Fibroblast of lung (primary cell): Measurements from ENCODE around the gene LY6G6C. TPM values are rescaled to one million over a fixed set of nuclear protein-coding genes. Genes with fewer than 3 reads are reported as not detected.

Experiments used
- DNase-seq, 2 donors: peaks; one replicate each; pipeline versions ENCODE4 v3.0.0 to v3.0.0-alpha.2; 2010; ENCODE audit warnings: low read depth in 2 of 2
- H2AFZ ChIP-seq: 2 replicates; pipeline ENCODE4 v1.5.1; 2012; ENCODE audit warnings: low read length, control low read depth, inconsistent platforms
- H3K27ac ChIP-seq: 2 replicates; pipeline ENCODE4 v1.5.1; 2011; ENCODE audit warnings: low read length, control low read depth; ENCODE audit not compliant: insufficient read depth
- H3K27me3 ChIP-seq: 2 replicates; pipeline ENCODE4 v1.5.1; 2011; ENCODE audit warnings: mild to moderate bottlenecking, low read length; ENCODE audit not compliant: control insufficient read depth, insufficient read depth
- H3K36me3 ChIP-seq: 2 replicates; pipeline ENCODE4 v1.5.1; 2011; ENCODE audit warnings: low read length; ENCODE audit not compliant: control insufficient read depth, insufficient read depth
- H3K4me1 ChIP-seq: 2 replicates; pipeline ENCODE4 v1.5.1; 2011; ENCODE audit warnings: low read length; ENCODE audit not compliant: control insufficient read depth, insufficient read depth; ENCODE audit errors: extremely low read depth
- H3K4me2 ChIP-seq: 2 replicates; pipeline ENCODE4 v1.5.1; 2011; ENCODE audit warnings: low read length, control low read depth; ENCODE audit not compliant: insufficient read depth; ENCODE audit errors: extremely low read depth
- H3K4me3 ChIP-seq, 4 experiments: fragments of 200-600 bp in 1 of 4; sonication (generic) in 1 of 4; replicated peaks in 1 of 4; 2 replicates each; pipeline ENCODE4 v1.5.1; 2011 to 2016; ENCODE audit warnings: low read length in 4 of 4, low read depth in 3 of 4, mild to moderate bottlenecking in 3 of 4, control low read depth in 2 of 4, inconsistent platforms in 1 of 4, mixed read lengths in 1 of 4; ENCODE audit not compliant: insufficient read depth in 1 of 4; ENCODE audit errors: control extremely low read depth in 1 of 4
- H3K79me2 ChIP-seq: 2 replicates; pipeline ENCODE4 v1.5.1; 2012; ENCODE audit warnings: mild to moderate bottlenecking, low read length, inconsistent platforms; ENCODE audit not compliant: control insufficient read depth, insufficient read depth
- H3K9ac ChIP-seq: 2 replicates; pipeline ENCODE4 v1.5.1; 2011; ENCODE audit warnings: mild to moderate bottlenecking, low read length, control low read depth; ENCODE audit not compliant: insufficient read depth
- H3K9me3 ChIP-seq: 2 replicates; pipeline ENCODE4 v1.5.1; 2012; ENCODE audit warnings: low read depth, low read length; ENCODE audit not compliant: control insufficient read depth, insufficient read depth
- H4K20me1 ChIP-seq: 2 replicates; pipeline ENCODE4 v1.5.1; 2011; ENCODE audit warnings: low read length; ENCODE audit not compliant: control insufficient read depth, insufficient read depth; ENCODE audit errors: extremely low read depth
- CTCF ChIP-seq, 2 donors: IDR thresholded peaks in 1 of 2; conservative IDR thresholded peaks in 1 of 2; 1 replicate in 1 of 2; 2 replicates in 1 of 2; pipeline ENCODE4 v1.5.1; 2011 to 2012; ENCODE audit warnings: low read length in 2 of 2, control low read depth in 1 of 2, inconsistent platforms in 1 of 2, low read depth in 1 of 2, mild to moderate bottlenecking in 1 of 2
- EZH2 ChIP-seq: IDR thresholded peaks from 2 replicates; pipeline ENCODE4 v1.5.1; 2012; ENCODE audit warnings: low read length, control low read depth, mild to moderate bottlenecking; ENCODE audit errors: missing control alignments
- polyA plus RNA-seq, 2 donors: library from polyadenylated mRNA; depleted of rRNA in 1 of 2; stranded (reverse) in 1 of 2; unstranded in 1 of 2; fragments of >200 nt; gene quantifications; 2 replicates each; pipeline ENCODE4 v1.2.1, GENCODE V29; 2011 to 2012; ENCODE audit warnings: missing spikeins in 1 of 2
- total RNA-seq: library from RNA; depleted of rRNA; stranded (reverse); fragments of >200 nt; gene quantifications from 2 replicates; pipeline ENCODE4 v1.2.1, GENCODE V29; 2014

LY6G6C gene
- total and polyA plus RNA-seq, 2 donors (not counting 1 experiment from before 2014, with no cell fraction given): not detected

- no peak overlapping the region for H3K4me3 ChIP-seq
- no peak overlapping the region for H3K4me2 ChIP-seq
- DNase-seq: no peak
- TF ChIP-seq CTCF (conservative IDR thresholded peaks at IDR 0.05 in 1 of 2, IDR thresholded peaks at IDR 0.05 in 1 of 2; ENCODE audit: low read depth in 1 of 2, low read length in 2 of 2): no peak
- TF ChIP-seq EZH2: no peak
- no peak overlapping the region for H3K27ac ChIP-seq
- no peak overlapping the region for H2AFZ ChIP-seq
- no peaks in the 10 kb centered on the region for H3K9me3 ChIP-seq
- no peak overlapping the region for H3K9ac ChIP-seq
- H3K27me3 ChIP-seq: no peaks in the 10 kb centered on the region
- no peaks in the 10 kb centered on the region for H4K20me1 ChIP-seq
- H3K4me1 ChIP-seq: peaks cover 9% of the 10 kb centered on the region
- peaks cover 22% of the 10 kb centered on the region for H3K36me3 ChIP-seq
- H3K79me2 ChIP-seq: peaks cover 9% of the 10 kb centered on the region
Observed at GRCh38 chr6:31727034-31727716, 5.6 kb upstream of the LY6G6C start.

- no peak overlapping the region for H3K4me2 ChIP-seq
- no peak for DNase-seq
- no peaks in the 10 kb centered on the region for H3K9me3 ChIP-seq
- H3K27me3 ChIP-seq: no peaks in the 10 kb centered on the region
- H3K79me2 ChIP-seq: peaks cover 6% of the 10 kb centered on the region
- peaks cover 8% of the 10 kb centered on the region for H3K4me1 ChIP-seq
- no peak overlapping the region for H3K4me3 ChIP-seq
- H3K36me3 ChIP-seq: peaks cover 13% of the 10 kb centered on the region
- TF ChIP-seq CTCF (conservative IDR thresholded peaks at IDR 0.05 in 1 of 2, IDR thresholded peaks at IDR 0.05 in 1 of 2; ENCODE audit: low read depth in 1 of 2, low read length in 2 of 2) (no peak), EZH2 (no peak)
- H2AFZ ChIP-seq: no peak overlapping the region
- H3K9ac ChIP-seq: no peak overlapping the region
- H3K27ac ChIP-seq: no peak overlapping the region
- H4K20me1 ChIP-seq: no peaks in the 10 kb centered on the region
Observed at GRCh38 chr6:31725502-31726350, 4.2 kb upstream of the LY6G6C start.

- peaks cover 10% of the 10 kb centered on the region for H3K36me3 ChIP-seq
- H3K4me3 ChIP-seq: no peak overlapping the region
- no peak overlapping the region for H2AFZ ChIP-seq
- no peak overlapping the region for H3K27ac ChIP-seq
- no peaks in the 10 kb centered on the region for H4K20me1 ChIP-seq
- no peak for TF ChIP-seq EZH2
- no peak for TF ChIP-seq CTCF (conservative IDR thresholded peaks at IDR 0.05 in 1 of 2, IDR thresholded peaks at IDR 0.05 in 1 of 2; ENCODE audit: low read depth in 1 of 2, low read length in 2 of 2)
- H3K4me2 ChIP-seq: no peak overlapping the region
- H3K4me1 ChIP-seq: peaks cover 5% of the 10 kb centered on the region
- no peaks in the 10 kb centered on the region for H3K9me3 ChIP-seq
- H3K9ac ChIP-seq: no peak overlapping the region
- H3K27me3 ChIP-seq: no peaks in the 10 kb centered on the region
- no peak for DNase-seq
- peaks cover 6% of the 10 kb centered on the region for H3K79me2 ChIP-seq
Observed at GRCh38 chr6:31723980-31724691, 2.6 kb upstream of the LY6G6C start.
